K562 (cell line): ENCODE data around the gene ITGAL.

Source experiments
- DMBX1 ChIP-seq: fragments of 250-450 bp; sonication (Bioruptor Pico); IDR thresholded peaks from 2 replicates; pipeline ENCODE4 v1.8.0; 2022; ENCODE audit warnings: inconsistent platforms, mild to moderate bottlenecking, moderate library complexity, borderline replicate concordance
- EP300 ChIP-seq: IDR thresholded peaks from 2 replicates; pipeline ENCODE4 v1.6.1; 2012; ENCODE audit warnings: low read length, improper control_type of control experiment
- HNRNPH1 ChIP-seq: fragments of 200-400 bp; formaldehyde crosslinking; optimal IDR thresholded peaks from 2 replicates; pipeline ENCODE3; 2017; ENCODE audit warnings: low read depth, mild to moderate bottlenecking, low read length, moderate library complexity
- NFATC3 ChIP-seq: fragments of 450-650 bp; IDR thresholded peaks from 2 replicates; pipeline ENCODE4 v1.6.1; 2017; ENCODE audit warnings: mild to moderate bottlenecking
- NONO ChIP-seq, 2 experiments: fragments of 200-400 bp in 1 of 2; fragments of 450-650 bp in 1 of 2; formaldehyde crosslinking in 1 of 2; IDR thresholded peaks; 2 replicates each; pipeline ENCODE4 v1.6.1; 2017; ENCODE audit warnings: low read depth in 2 of 2, mild to moderate bottlenecking in 2 of 2, moderate library complexity in 2 of 2, low read length in 1 of 2
- POLR2A ChIP-seq: fragments of 450-650 bp; conservative IDR thresholded peaks from 2 replicates; pipeline ENCODE4 v1.6.1; 2016
- SP2 ChIP-seq: IDR thresholded peaks from 2 replicates; pipeline ENCODE4 v1.6.1; 2011; ENCODE audit warnings: mild to moderate bottlenecking, low read depth, low read length, moderate library complexity; ENCODE audit not compliant: poor library complexity, severe bottlenecking; ENCODE audit errors: extremely low read depth
- TAF1 ChIP-seq: IDR thresholded peaks from 2 replicates; pipeline ENCODE4 v1.6.1; 2011; ENCODE audit warnings: mild to moderate bottlenecking, low read length, moderate library complexity; ENCODE audit not compliant: insufficient read depth, control insufficient read depth, severe bottlenecking; ENCODE audit errors: extremely low read depth
- ZBTB43 ChIP-seq: sonication (generic); formaldehyde crosslinking; IDR thresholded peaks from 2 replicates; pipeline ENCODE4 v1.8.0; 2023; ENCODE audit warnings: mild to moderate bottlenecking, missing genetic modification reagents
- ZNF274 ChIP-seq: IDR thresholded peaks from 2 replicates; pipeline ENCODE4 v1.6.1; 2011; ENCODE audit warnings: low read depth, mild to moderate bottlenecking, low read length, moderate library complexity, borderline replicate concordance
- ZNF449 ChIP-seq: fragments of 250-450 bp; sonication (Bioruptor Pico); IDR thresholded peaks from 2 replicates; pipeline ENCODE4 v1.8.0; 2022; ENCODE audit warnings: moderate library complexity, mild to moderate bottlenecking, inconsistent platforms

DNA sequence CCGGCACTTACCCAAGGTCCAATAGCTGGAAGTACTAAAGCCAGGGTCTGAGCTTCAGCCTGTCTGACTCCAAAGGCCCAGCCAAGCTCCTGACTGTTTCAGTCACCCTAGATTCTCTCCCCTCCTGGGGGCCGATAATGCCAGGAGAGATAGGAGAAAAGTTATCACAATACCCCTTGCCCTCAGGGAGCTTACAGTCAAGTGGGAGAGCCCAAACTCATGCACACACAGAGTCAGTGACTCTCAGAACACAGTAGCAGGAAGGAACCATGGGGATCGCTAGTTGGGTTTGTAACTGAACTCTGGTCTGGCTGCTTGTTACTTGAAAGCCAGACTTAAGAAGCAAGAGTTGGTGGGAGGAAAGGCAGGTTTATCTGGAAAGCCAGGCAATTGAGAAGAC, 39.0 kb downstream of the ITGAL start:
- TF ChIP-seq NFATC3 (no peak), HNRNPH1 (no peak), DMBX1 (CRISPR knock-in tag) (no peak), ZNF274 (no peak), EP300 (no peak), ZNF449 (no peak), TAF1 (no peak), POLR2A (no peak), NONO (IDR thresholded peaks at IDR 0.05; ENCODE audit: low read depth in 2 of 2, low read length in 1 of 2) (no peak), SP2 (no peak), ZBTB43 (no peak)
